HepG2 (cell line): ENCODE results near the gene TMEM39B. TPM values are rescaled to one million over a fixed set of nuclear protein-coding genes. Genes with fewer than 3 reads are reported as not detected.

Source experiments
- ARHGAP35 ChIP-seq: sonication (generic); formaldehyde crosslinking; IDR thresholded peaks from 2 replicates; pipeline ENCODE4 v1.9.0; 2022; ENCODE audit warnings: mild to moderate bottlenecking, inconsistent platforms, moderate library complexity, missing genetic modification reagents, borderline replicate concordance
- GMEB2 ChIP-seq: IDR thresholded peaks from 2 replicates; pipeline ENCODE4 v1.6.1; 2016; ENCODE audit warnings: missing biosample characterization, missing genetic modification reagents, low read depth
- GPN1 ChIP-seq: sonication (generic); formaldehyde crosslinking; IDR thresholded peaks from 2 replicates; pipeline ENCODE4 v1.5.1; 2020; ENCODE audit warnings: missing genetic modification reagents, borderline replicate concordance
- HNRNPLL ChIP-seq: fragments of 200-400 bp; formaldehyde crosslinking; IDR thresholded peaks from 2 replicates; pipeline ENCODE4 v1.6.1; 2017; ENCODE audit warnings: mild to moderate bottlenecking, low read depth, low read length; ENCODE audit not compliant: poor library complexity, severe bottlenecking
- HOXA9 ChIP-seq: sonication (generic); formaldehyde crosslinking; IDR thresholded peaks from 2 replicates; pipeline ENCODE4 v1.8.1; 2022; ENCODE audit warnings: missing genetic modification reagents, mild to moderate bottlenecking, moderate library complexity, borderline replicate concordance
- IRF1 ChIP-seq: sonication (generic); formaldehyde crosslinking; IDR thresholded peaks from 2 replicates; pipeline ENCODE4 v1.4.0; 2020; ENCODE audit warnings: low read depth, mild to moderate bottlenecking, missing genetic modification reagents
- LRRFIP1 ChIP-seq: sonication (generic); formaldehyde crosslinking; conservative IDR thresholded peaks from 2 replicates; pipeline ENCODE4 v1.4.0; 2020; ENCODE audit warnings: missing genetic modification reagents
- MNT ChIP-seq: fragments of 450-650 bp; IDR thresholded peaks from 2 replicates; pipeline ENCODE4 v1.6.1; 2016
- PHF8 ChIP-seq: sonication (generic); formaldehyde crosslinking; IDR thresholded peaks from 2 replicates; pipeline ENCODE4 v1.5.0; 2020; ENCODE audit warnings: missing genetic modification reagents
- RARG ChIP-seq: sonication (generic); formaldehyde crosslinking; IDR thresholded peaks from 2 replicates; pipeline ENCODE4 v1.4.0; 2020; ENCODE audit warnings: low read depth, mild to moderate bottlenecking, missing genetic modification reagents
- SCMH1 ChIP-seq: sonication (generic); formaldehyde crosslinking; IDR thresholded peaks from 2 replicates; pipeline ENCODE4 v1.9.0; 2021; ENCODE audit warnings: missing genetic modification reagents, mild to moderate bottlenecking, borderline replicate concordance
- SSRP1 ChIP-seq: IDR thresholded peaks from 2 replicates; pipeline ENCODE4 v1.6.1; 2016; ENCODE audit warnings: control low read depth
- TAF1 ChIP-seq: sonication (generic); formaldehyde crosslinking; IDR thresholded peaks from 2 replicates; pipeline ENCODE4 v1.4.0; 2020; ENCODE audit warnings: missing genetic modification reagents
- TRAFD1 ChIP-seq: sonication (generic); formaldehyde crosslinking; IDR thresholded peaks from 2 replicates; pipeline ENCODE4 v1.5.1; 2020; ENCODE audit warnings: missing genetic modification reagents, mild to moderate bottlenecking, borderline replicate concordance
- ZBTB20 ChIP-seq: sonication (generic); formaldehyde crosslinking; IDR thresholded peaks from 2 replicates; pipeline ENCODE4 v1.8.1; 2023; ENCODE audit warnings: missing genetic modification reagents, low read depth, mild to moderate bottlenecking, borderline replicate concordance
- ZFP90 ChIP-seq: sonication (generic); formaldehyde crosslinking; IDR thresholded peaks from 2 replicates; pipeline ENCODE4 v1.8.0; 2022; ENCODE audit warnings: missing genetic modification reagents, mild to moderate bottlenecking, inconsistent platforms, borderline replicate concordance
- ZNF121 ChIP-seq: sonication (generic); formaldehyde crosslinking; IDR thresholded peaks from 2 replicates; pipeline ENCODE4 v1.5.0; 2020; ENCODE audit warnings: mild to moderate bottlenecking, missing genetic modification reagents
- ZNF335 ChIP-seq: sonication (generic); formaldehyde crosslinking; IDR thresholded peaks from 2 replicates; pipeline ENCODE4 v1.4.0; 2020; ENCODE audit warnings: missing genetic modification reagents
- ZNF678 ChIP-seq: sonication (generic); formaldehyde crosslinking; IDR thresholded peaks from 2 replicates; pipeline ENCODE4 v1.4.0; 2020; ENCODE audit warnings: mild to moderate bottlenecking, missing genetic modification reagents
- ZSCAN25 ChIP-seq: sonication (generic); formaldehyde crosslinking; IDR thresholded peaks from 2 replicates; pipeline ENCODE4 v1.8.0; 2022; ENCODE audit warnings: mild to moderate bottlenecking, missing genetic modification reagents
- polyA plus RNA-seq, 8 experiments: library from polyadenylated mRNA; depleted of rRNA in 3 of 8; stranded (reverse) in 7 of 8; unstranded in 1 of 8; fragments of >200 nt; fragmentation: Illumina TruSeq in 4 of 8; extraction: Trizol in 4 of 8; gene quantifications; 2 replicates each; pipeline versions ENCODE4 v1.2.1 to v1.2.3, GENCODE V29; 2011 to 2016; ENCODE audit warnings: low read depth in 4 of 8, missing spikeins in 1 of 8, mixed read lengths in 1 of 8; ENCODE audit not compliant: insufficient read depth in 1 of 8
- total RNA-seq, 5 experiments: library from RNA; depleted of rRNA; stranded (reverse); fragments of >200 nt; fragmentation: Illumina TruSeq; extraction: Trizol; gene quantifications; 2 replicates each; pipeline ENCODE4 v1.2.3, GENCODE V29; 2016; ENCODE audit warnings: low read depth in 1 of 5

Gene TMEM39B
- total and polyA plus RNA-seq, 2 of the 13 experiments (the other 11 are each of a cell fraction or from before 2014, with no cell fraction given), result 4.9 to 10.4 TPM

- TF ChIP-seq GMEB2 (CRISPR knock-in tag) (no peak), LRRFIP1 (CRISPR knock-in tag) (no peak), ZSCAN25 (CRISPR knock-in tag) (peak; percentile 72), ZNF335 (no peak), TRAFD1 (CRISPR knock-in tag) (no peak), IRF1 (CRISPR knock-in tag) (no peak), ZFP90 (peak; percentile 87; the same call in 1 of the 2 replicates), MNT (0 out of 2 replicates have a peak, but pooled peaks have one; percentile 3), PHF8 (CRISPR knock-in tag) (peak; percentile 91), SSRP1 (CRISPR knock-in tag) (no peak), SCMH1 (CRISPR knock-in tag) (no peak), GPN1 (CRISPR knock-in tag) (no peak), RARG (CRISPR knock-in tag) (0 out of 2 replicates have a peak, but pooled peaks have one; percentile 52), TAF1 (CRISPR knock-in tag) (peak; percentile 63; the same call in 1 of the 2 replicates), ZBTB20 (CRISPR knock-in tag) (no peak), HNRNPLL (peak; percentile 77), ZNF121 (peak; percentile 51; the same call in 1 of the 2 replicates), HOXA9 (CRISPR knock-in tag) (no peak), ZNF678 (CRISPR knock-in tag) (no peak), ARHGAP35 (CRISPR knock-in tag) (no peak; the same call in 1 of the 2 replicates)
Measured at GRCh38 chr1:32072622-32073298, at the start of gene TMEM39B (continued).
